HG02981 (cell line): Measurements from ENCODE around the gene ALDH3B2.
"Not testable (repeated sequence)": the region's sequence is repeated elsewhere in the genome, so short reads cannot be mapped to it uniquely, and the experiment has no call there.

Experiments
- ATAC-seq: cut with Tn5 transposase; IDR thresholded peaks from one replicate; pipeline ENCODE4 v1.9.1; 2021; ENCODE audit warnings: mild to moderate bottlenecking, moderate library complexity; ENCODE audit not compliant: unreplicated experiment

Gene ALDH3B2

DNA sequence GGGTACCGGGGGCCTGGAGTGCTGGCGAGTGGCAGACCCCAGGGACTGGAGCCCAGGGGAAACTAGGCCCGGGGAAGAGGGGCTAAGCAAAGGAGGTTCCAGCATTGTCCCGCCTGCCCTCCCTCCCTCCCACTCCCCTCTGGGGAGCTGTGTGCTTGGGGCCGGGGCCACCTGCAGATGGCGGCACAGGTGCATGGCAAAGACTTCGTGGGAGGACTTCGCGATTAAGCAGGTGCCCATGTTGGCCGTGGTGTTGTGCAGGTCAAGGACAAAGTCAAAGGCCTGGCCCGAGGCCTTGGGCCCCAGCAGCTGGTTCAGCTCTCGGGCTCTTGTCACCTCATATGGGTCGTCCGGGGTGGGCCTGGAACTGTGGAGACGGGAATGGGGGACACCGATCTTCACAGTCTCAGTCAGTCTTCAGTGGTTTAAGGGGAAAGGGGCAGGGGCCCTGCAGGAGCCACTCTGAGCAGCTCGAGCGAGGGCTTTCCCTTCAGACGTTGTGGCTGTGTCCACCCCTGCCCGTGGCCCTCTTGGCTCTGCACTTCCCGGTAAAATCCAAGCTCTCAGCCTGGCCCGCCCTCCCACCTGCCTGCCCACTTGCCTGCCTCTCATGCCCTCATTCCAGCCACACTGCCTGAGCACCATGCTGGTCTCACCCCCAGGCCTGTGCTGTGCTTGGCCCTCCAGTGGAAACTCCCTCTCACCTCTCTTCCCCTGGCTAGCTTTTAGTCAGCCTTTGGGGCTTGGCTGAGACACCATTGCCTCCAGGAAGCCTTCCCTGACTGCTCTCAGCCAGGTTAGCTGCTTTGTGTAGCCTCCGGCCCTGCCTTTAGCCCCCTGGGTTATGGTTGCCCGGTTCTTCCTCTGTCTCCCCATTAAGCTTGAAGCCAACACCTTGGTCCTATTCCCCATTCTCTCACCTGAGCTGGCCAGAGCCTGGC lies 28.6 kb downstream of the ALDH3B2 start:
- ATAC-seq: no peak

GRCh38 chr11:67644472-67645418 lies 29.7 kb downstream of the ALDH3B2 start:
- ATAC-seq: no peak

GRCh38 chr11:67644042-67644441 lies 30.4 kb downstream of the ALDH3B2 start:
- no peak for ATAC-seq

DNA sequence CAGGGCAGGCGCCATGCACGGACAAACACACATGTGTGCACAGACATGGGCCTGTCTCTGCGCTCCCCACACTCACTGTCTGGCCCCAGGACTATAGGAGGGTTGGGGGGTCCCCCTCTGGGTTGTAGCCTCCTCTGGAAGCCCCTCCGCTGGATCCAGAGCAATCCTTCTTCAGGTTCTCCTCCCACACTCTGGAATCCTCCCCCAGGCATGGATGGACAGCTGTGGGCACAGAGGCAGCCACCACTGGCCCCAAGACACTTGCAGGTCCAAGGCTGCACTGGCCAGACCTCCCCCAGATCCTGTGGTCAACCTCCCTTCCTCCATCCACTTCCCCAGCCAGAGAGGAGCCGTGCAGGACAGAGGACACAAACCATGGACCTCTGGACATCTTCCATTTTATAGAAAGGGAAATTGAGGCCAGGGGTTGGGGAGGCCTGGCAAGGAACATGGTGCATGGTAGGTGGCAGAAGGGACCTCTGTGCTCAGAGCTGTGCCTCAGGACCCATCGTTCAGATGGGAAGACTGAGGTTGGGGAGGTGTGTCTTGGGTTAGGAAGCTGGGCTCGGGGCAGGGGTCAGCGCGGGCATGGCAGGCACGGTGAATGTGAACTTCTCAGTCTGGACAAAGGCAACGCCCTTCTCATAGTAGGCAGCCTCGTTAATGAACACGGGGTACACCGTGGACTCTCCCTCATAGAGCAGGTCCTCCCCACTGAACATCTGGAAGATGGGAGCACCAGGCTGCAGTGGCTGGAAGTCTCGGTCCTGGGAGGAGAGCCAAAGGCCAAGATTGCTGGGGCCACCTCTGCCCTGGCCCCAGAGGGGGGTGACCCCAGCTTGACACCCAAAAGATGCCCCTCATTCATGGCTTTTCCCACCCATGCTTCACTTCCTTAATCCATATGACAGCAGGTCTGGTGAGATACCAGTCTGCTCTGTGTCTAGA lies 32.0 kb downstream of the ALDH3B2 start:
- ATAC-seq: no peak

DNA sequence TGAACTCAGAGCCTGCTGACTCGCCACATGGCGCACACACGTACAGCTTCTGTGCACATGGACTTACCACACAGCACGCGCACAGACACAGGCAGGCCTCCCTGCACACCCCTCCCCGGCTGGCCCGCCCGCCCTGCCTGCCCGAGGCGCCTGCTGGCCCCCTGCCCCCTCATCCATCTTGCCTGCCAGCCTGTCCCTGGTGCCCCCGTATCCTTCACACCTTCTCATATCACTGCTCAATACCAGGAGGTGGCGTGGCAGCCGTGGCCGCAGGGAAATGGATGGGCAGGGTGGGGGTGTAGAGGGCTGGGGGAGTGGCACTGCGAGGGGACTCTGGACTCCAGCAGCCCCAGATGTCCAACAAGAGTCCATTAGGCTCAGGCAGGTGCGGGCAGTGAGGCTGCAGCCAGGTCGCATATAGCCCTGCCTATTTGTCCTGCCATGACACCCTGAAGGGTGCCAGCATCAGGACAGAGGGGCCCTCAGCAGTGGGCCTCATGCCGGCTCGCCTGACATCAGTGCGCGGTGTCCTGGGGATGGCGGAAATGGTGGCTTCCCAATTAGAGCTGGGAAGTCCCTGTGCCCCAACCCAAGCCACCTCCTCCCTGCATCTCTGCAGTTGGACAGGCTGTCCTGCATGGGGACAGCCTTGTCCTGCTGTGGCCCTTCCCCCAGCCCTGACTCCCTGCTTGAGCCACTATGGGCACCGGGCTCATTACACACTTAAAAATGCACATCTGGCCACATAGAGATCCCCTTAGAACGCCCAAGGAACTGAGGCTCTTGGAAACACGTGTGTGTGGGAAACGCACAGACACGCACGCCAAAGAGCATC lies 32.9 kb downstream of the ALDH3B2 start:
- ATAC-seq: no peak

- no peak for ATAC-seq
These were observed 33.6 kb downstream of the ALDH3B2 start for GRCh38 chr11:67640758-67641337.

DNA sequence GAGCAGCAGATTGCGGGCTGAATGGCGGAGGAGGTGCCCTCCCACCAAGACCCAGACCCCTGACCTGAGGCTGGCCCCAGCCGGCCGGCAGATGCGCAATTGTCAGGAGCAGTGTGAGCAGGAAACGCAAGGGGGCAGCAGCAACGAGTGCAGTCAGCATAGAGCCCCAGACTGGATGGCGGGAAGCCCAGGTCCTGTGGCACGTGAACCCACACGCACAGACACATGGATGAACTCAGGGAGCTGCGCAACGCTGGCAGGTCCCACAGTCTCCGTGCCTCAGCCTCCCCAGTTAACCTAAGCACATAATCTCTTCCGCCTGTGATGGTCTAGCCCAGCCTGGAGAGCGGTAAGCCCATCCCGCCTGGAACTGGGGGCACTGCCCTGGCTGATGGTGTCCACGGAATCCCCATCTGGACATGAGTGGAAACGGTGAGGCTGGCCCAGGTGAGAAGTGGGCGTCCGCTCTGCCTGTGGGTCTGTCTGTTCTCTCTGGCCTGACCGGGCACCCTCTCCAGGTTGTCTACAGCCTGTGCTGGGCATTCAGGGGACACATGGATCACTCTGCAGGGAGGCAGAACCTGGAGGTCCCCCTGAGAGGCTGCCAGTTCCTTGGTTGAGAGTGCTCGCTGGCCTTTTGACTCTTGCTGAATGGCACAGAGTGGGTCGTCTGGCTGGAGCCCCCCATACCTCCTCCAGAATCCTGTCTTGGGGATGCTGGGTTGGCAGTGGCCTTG lies 34.2 kb downstream of the ALDH3B2 start:
- no peak for ATAC-seq

- ATAC-seq: no peak
These were observed 35.0 kb downstream of the ALDH3B2 start, which contains the start of gene TBX10 for GRCh38 chr11:67639438-67639859. Gene TBX10 (minus strand): TSS chr11:67639763. CDS start chr11:67639472, 291 bp downstream.

DNA sequence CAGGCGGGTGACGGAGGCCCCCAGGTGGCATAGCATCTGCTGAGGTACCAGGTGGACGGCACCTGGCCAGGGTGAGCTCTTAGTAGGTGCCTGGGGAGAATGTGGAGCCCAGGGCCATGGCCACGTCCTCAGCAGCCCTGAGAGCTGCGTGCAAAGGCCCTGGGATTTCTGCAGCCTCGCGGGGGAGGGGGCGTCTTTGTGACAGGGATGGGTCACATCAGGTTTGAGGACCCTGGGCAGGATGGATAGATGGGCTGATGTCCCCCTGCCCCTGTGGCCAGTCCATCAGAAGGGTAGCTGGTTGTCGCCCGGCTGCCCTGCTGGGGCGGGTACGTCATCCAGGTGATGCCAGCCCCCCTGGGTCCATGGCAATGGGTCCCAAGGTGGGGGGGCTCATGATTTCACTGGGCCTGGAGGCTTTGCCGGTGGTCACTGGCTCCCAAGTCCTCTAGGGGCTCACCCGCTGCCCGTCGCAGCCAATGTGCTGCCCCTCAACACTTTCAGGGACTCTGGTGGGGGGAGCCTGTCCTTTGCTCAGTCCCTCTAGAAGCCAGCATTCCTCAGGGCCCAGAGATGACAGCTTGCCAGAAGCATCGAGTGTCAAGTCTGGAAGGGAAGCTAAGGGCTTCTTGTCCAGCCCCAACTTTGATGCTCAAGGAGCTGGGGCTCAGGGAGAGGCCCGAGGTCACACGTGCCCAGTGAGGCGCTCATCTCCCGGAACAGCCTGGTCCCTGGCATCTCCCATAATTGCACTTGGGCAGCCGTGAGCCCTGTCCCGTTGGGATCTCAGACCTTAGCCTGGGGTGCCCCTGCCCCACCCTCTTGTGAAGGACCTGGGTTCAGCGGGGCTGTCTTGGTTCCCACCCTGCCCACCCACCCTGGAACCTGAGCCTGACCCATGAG lies 35.6 kb downstream of the ALDH3B2 start:
- ATAC-seq: no peak

DNA sequence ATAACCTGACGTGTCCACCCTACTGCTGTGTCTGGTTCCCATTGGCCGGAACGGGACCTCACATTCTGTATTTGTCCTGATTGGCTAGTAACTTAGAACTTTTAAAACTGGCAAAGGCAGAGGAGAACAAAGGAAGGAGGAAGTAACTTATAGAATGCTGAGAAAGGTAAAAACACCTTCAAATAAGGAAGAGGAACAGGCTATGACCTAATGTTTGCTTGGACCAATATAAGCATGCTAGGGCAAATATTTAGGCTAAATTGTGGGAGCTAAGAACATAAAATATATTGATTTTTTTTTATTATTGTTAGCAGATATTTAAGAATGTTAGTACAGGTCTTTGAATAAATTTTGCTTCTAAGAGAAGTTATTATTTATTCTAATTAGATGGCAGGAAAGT lies 37.0 kb downstream of the ALDH3B2 start:
- not testable (repeated sequence) for ATAC-seq

GRCh38 chr11:67636962-67637361 lies 37.5 kb downstream of the ALDH3B2 start:
- ATAC-seq: no peak

DNA sequence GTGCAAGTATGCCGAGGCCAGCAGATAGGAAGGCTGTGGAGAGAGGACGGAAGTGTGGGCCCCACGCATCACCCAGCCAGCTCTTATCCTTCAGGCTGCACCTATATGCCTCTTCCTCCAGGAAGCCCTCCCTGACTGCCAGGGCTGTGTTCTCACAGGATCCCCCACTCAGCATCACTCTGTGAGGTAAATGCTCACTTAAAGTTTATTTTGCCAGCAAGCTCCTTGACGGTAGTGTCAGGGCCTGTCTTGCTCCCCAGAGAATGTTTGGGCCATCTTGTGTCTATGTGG lies 39.2 kb downstream of the ALDH3B2 start:
- ATAC-seq: no peak

DNA sequence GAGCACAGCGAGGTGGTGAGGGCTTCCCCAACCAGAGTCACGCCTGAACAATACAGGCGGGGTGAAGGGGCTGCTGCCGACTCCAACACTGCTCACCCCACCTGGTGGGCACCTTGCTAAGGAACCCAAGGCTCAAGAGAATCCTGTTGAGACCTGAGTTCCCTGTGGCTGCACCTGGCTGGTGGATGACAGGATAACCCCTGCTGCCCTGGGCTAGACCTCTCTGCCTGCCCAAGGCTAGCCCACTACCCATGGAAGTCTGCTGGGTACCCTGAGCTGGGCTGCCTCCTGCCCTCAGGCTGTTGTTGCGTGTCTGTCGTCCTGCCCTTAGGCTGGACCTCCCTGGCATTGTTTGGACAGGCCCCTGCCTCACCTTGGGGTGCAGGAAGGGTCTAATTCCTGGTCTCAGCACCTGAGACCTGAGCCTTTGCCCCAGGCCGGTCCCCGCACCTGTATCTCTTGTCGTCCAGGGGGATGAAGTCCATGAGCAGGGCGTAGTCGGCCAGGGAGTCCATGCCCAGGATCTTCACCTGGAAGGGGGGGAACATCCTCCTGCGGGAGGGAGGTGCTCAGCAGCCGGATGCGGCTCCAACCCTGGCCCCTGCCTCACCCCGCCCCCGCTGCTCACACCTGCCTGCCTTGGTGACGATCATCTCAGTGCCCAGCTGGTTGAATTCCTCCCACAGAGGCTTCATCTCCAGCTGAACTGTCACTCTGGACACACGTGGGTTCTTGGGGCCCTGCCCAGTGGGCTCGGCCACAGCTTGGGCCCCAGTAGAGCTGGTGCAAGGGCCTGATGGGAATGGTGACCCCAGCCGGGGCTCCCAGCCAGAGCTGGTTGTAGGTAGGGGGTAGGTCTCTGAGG lies 39.8 kb downstream of the ALDH3B2 start:
- no peak for ATAC-seq

DNA sequence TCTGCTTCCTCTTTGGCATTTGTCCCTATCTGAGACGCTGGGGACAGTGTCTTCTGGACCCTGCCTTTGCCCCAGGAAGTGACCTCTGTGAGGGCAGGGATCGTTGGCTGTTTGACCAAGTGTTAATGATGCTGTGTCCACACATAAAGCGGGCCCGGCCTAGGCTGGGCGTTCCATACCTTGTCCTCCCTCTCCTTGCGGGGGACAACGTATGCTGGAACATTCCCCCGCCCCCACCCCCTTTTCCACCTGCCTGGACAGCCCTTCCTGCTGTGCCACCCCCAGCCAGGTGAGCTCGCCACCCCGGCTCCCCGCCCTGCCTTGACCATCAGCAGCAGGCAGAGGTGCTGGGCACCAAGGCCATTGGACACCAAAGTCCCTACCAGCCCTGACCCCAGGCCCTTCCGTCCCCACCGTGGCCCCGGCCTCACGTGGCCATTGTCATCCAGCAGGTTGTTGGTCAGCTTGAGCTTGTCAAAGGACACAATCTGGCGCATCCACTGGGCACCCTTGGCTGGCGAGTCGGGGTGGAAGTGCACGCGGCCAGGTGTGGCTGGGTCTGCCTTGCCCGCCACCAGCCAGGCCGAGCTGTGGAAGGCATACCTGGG lies 40.6 kb downstream of the ALDH3B2 start:
- ATAC-seq: no peak

- no peak for ATAC-seq
These were observed 41.3 kb downstream of the ALDH3B2 start for GRCh38 chr11:67632982-67633755.
